HEK293T (cell line): ENCODE results near the gene TUBA3E.
"Not testable (repeated sequence)": the region's sequence is repeated elsewhere in the genome, so short reads cannot be mapped to it uniquely, and the experiment has no call there.

Source experiments
- FOXK2 ChIP-seq: fragments of 450-650 bp; IDR thresholded peaks from 2 replicates; pipeline ENCODE4 v1.6.1; 2016; ENCODE audit warnings: mild to moderate bottlenecking
- FOXM1 ChIP-seq: fragments of 450-650 bp; IDR thresholded peaks from 2 replicates; pipeline ENCODE4 v1.6.1; 2017; ENCODE audit warnings: mild to moderate bottlenecking, borderline replicate concordance
- HDGF ChIP-seq: fragments of 450-650 bp; IDR thresholded peaks from 2 replicates; pipeline ENCODE4 v1.6.1; 2017; ENCODE audit warnings: antibody characterized with exemption, borderline replicate concordance
- NFRKB ChIP-seq: fragments of 450-650 bp; IDR thresholded peaks from 2 replicates; pipeline ENCODE4 v1.6.1; 2016; ENCODE audit warnings: mild to moderate bottlenecking, moderate library complexity
- PKNOX1 ChIP-seq: fragments of 450-650 bp; IDR thresholded peaks from 2 replicates; pipeline ENCODE4 v1.6.1; 2016
- SP1 ChIP-seq: fragments of 450-650 bp; IDR thresholded peaks from 2 replicates; pipeline ENCODE4 v1.6.1; 2017
- SUZ12 ChIP-seq: fragments of 450-650 bp; IDR thresholded peaks from 2 replicates; pipeline ENCODE4 v1.6.1; 2016; ENCODE audit warnings: mild to moderate bottlenecking

GRCh38 chr2:130192451-130192850 is 5.8 kb downstream of the TUBA3E start:
- not testable (repeated sequence) for TF ChIP-seq PKNOX1, NFRKB, FOXK2, SUZ12, HDGF, SP1, FOXM1
